ENCODE results near the gene PHF10. TPM values are rescaled to one million over a fixed set of nuclear protein-coding genes. Genes with fewer than 3 reads are reported as not detected.
A peak's percentile ranks its signal among the peaks of the same experiment; 100 is the strongest.

The PHF10 gene
- total RNA-seq, 3 donors from 2014 or later = 50.1 to 79.2 (median 61.6) TPM

DNA sequence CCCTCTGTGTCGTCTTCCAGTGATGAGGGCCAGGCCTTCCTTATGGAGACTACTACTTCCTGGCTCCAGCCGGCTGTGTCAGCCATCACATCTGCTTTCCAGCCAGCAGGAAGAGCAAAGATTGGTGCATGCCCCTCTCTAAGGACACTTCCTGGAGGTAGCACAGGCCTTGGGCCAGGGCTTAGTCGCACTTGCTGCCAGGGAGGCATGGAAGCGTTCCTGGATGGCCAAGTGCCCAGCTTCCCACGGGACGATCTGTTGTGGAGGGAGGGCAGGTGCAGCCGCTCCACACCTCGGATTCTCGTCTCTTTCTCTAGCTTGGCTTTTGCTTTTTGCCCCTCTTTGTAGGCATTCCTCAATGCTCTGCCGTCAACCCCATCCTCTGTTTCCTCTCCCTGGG lies 39.0 kb upstream of the PHF10 start:
- H3K27ac ChIP-seq = no peak overlapping the region
- H3K36me3 ChIP-seq = no peaks in the 10 kb centered on the region
- no peaks in the 10 kb centered on the region for H3K4me1 ChIP-seq
- DNase-seq (ENCODE audit: low spot score in 2 of 2) = no peak
- no peaks in the 10 kb centered on the region for H3K27me3 ChIP-seq
- TF ChIP-seq POLR2A (IDR thresholded peaks at IDR 0.05) = no peak
- no peak for TF ChIP-seq POLR2AphosphoS5 (IDR thresholded peaks at IDR 0.05)
- no peak for TF ChIP-seq CTCF (IDR thresholded peaks at IDR 0.05)
- H3K4me3 ChIP-seq = no peak overlapping the region
- no peaks in the 10 kb centered on the region for H3K9me3 ChIP-seq
- intact Hi-C loops (cut with DNase I; ENCODE audit: low total_unique reads) = no loop called here

DNA sequence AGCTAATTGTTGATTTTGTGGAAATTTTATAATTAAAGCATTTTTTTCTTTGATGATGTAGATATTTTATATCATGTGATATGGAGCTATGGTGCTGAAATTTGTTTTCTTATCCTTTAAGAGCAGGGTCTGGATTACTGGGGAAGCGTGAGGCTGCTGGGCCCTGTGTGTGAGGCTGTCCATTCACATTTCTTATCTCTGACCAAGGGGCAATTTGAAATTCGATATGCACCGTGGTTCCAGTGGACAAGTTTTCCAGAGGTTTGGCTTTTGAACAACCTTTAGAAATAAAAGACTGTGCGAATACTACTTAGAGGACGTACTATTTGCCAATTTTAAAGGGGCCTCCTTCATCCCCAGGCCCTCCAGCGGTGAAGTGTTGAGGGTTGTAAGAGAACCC lies 30.9 kb upstream of the PHF10 start:
- intact Hi-C loops (cut with DNase I; ENCODE audit: low total_unique reads) = no loop called here

DNA sequence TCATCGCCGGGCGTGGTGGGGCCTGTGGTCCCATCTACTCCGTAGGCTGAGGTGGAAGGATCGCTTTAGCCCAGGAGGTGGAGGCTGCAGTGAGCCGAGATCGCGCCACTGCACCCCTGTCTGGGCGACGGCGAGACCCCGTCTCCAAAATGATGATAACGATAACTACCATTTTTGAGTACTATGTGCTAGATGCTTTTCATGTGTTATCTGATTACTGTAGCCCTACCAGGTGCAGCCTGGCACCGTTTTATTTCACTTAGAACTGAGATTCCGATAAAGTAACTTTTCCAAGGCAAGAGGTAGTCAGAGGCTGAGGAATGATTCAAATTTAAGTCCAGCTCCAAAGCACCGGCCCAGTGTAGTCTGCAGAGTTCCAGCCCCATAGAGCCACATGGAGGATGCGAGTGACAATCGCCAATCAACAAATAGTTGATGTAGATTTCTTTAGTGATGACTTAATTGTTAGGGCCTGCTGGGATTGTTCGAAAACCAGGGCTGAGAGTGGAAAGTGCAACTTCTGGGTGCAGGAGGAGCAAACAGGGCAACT lies 27.8 kb upstream of the PHF10 start:
- TF ChIP-seq POLR2AphosphoS5 (IDR thresholded peaks at IDR 0.05) (no peak), POLR2A (IDR thresholded peaks at IDR 0.05) (no peak), CTCF (IDR thresholded peaks at IDR 0.05) (no peak)
- Histone ChIP-seq H3K4me1 (peaks cover 0 to 16% of the 10 kb centered on the region in 2 donors), H3K9me3 (no peaks in the 10 kb centered on the region), H3K27ac (peak overlapping the region; percentile 96), H3K36me3 (no peaks in the 10 kb centered on the region), H3K4me3 (peak overlapping the region; percentile 76 to 90 (median 77)), H3K27me3 (no peaks in the 10 kb centered on the region)
- intact Hi-C loops (cut with DNase I; ENCODE audit: low total_unique reads) = no loop called here
- DNase-seq (ENCODE audit: low spot score in 2 of 2) = no peak

More for the DNA sequence above, 30.9 kb upstream of the PHF10 start:
- Histone ChIP-seq H3K27me3 (no peaks in the 10 kb centered on the region), H3K36me3 (no peaks in the 10 kb centered on the region), H3K4me3 (no peak overlapping the region), H3K9me3 (no peaks in the 10 kb centered on the region), H3K27ac (no peak overlapping the region), H3K4me1 (peaks cover 0 to 9% of the 10 kb centered on the region in 2 donors)
- TF ChIP-seq CTCF (IDR thresholded peaks at IDR 0.05) = no peak
- TF ChIP-seq POLR2A (IDR thresholded peaks at IDR 0.05) = no peak
- no peak for TF ChIP-seq POLR2AphosphoS5 (IDR thresholded peaks at IDR 0.05)
- no peak for DNase-seq (ENCODE audit: low spot score in 2 of 2)

- intact Hi-C loops (cut with DNase I; ENCODE audit: low total_unique reads) = no loop called here
- TF ChIP-seq CTCF (IDR thresholded peaks at IDR 0.05) = peak in 2 of 3 donors; percentile 34 to 58
- TF ChIP-seq POLR2AphosphoS5 (IDR thresholded peaks at IDR 0.05) = peak; percentile 87 to 97 (median 96)
- peak; percentile 81 for TF ChIP-seq POLR2A (IDR thresholded peaks at IDR 0.05)
- peak; percentile 86 to 92 for DNase-seq (ENCODE audit: low spot score in 2 of 2)
- Histone ChIP-seq H3K27ac (peak within 1 kb of the TSS; percentile 96), H3K36me3 (no peaks in the 10 kb centered on the region), H3K4me3 (peak within 1 kb of the TSS; percentile 76 to 90 (median 77)), H3K27me3 (no peaks in the 10 kb centered on the region), H3K9me3 (no peaks in the 10 kb centered on the region), H3K4me1 (peaks cover 0 to 16% of the 10 kb centered on the region in 2 donors)
Measured at GRCh38 chr6:169751242-169752073, 27.2 kb upstream of the PHF10 start, which contains the start of the genes DYNLT2 and ERMARD. Gene DYNLT2, minus strand, starts transcription at chr6:169751572. Its CDS starts 114 bp downstream, at chr6:169751458. Gene ERMARD, plus strand, starts transcription at chr6:169751622. Its CDS starts 36 bp downstream, at chr6:169751658.

DNA sequence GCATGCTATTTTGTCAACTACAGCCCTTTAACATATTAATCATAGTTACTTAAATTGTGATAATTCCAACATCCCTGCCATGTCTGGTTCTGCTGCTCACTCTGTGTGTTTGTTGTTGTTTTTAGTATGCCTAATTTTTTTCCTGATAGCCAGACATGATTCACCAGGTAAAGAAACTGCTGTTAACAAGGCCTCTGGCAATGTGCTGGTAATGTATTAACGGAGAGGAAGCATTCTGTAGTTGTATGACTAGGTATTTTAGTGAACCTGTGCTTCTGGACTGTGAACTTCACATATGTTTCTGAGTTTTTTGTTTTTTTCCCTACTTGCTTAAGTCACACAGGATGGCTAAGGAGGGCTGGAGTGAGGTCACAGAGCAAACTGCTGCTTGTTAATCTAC lies 22.3 kb upstream of the PHF10 start:
- H3K36me3 ChIP-seq = no peaks in the 10 kb centered on the region
- intact Hi-C loops (cut with DNase I; ENCODE audit: low total_unique reads) = no loop called here
- no peak for DNase-seq (ENCODE audit: low spot score in 2 of 2)
- H3K4me1 ChIP-seq = peaks cover 0 to 10% of the 10 kb centered on the region in 2 donors
- no peak overlapping the region for H3K4me3 ChIP-seq
- no peaks in the 10 kb centered on the region for H3K9me3 ChIP-seq
- TF ChIP-seq CTCF (IDR thresholded peaks at IDR 0.05) (no peak), POLR2A (IDR thresholded peaks at IDR 0.05) (no peak), POLR2AphosphoS5 (IDR thresholded peaks at IDR 0.05) (no peak)
- no peak overlapping the region for H3K27ac ChIP-seq
- no peaks in the 10 kb centered on the region for H3K27me3 ChIP-seq

Data from breast epithelium (tissue), 4 donors.